Left hindlimb (tissue), 1 donor: Measurements from ENCODE around the gene LDB2.

Source experiments
- DNase-seq: peaks from one replicate; pipeline ENCODE4 v3.0.0-alpha.2; 2018

LDB2 gene

DNA sequence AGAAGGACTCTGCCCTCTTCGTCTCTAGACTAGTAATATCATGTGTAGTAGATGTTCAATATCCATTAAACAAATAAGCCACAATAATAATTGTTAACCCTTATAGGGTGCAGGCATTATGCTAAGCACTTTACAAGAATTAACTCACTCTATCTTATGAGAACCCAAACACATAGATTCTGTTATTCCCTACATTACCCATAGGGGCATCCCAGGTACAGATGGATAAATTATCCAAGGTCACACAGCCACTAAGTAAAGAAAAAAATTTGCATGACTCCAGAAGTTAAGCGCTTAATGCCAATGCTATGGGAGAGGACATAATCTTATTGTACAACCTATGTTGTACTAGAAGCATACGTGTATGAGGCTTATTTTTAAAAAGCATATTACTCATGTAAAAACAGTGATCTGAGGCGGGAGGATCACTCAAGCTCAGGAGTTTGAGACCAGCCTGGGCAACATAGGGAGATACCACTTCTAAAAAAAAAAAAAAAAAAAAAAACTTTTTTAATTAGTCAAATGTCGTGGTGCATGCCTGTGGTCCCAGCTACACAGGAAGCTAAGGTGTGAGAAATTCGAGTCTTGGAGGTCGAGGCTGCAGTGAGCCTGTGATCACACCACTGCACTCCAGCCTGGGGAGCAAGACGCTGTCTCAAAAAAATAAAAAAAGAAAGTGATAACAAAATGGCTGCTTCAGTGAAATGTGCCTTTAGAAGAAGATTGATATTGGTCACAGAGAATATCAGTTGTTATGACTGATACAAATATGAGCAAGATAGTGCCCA, 13.6 kb downstream of the LDB2 start:
- no peak for DNase-seq

DNA sequence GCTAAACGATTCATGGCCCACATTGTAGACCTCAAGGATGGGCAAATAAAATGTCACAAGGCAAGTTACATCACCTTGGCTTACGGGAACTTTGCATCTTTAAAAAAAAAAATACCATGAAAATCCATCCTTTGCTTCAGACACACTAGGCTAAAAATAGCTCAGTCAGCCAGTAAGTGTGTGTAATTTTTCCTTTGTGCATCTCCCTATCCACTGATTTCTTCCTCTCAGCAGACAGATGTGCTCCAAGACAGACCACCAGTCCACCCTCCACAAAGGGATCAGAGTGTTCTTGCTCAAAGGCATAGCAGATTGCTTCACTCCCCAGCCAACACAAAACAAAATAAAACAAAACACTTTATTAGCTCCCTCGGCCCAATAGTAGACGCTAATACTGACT, 14.6 kb downstream of the LDB2 start:
- no peak for DNase-seq

DNA sequence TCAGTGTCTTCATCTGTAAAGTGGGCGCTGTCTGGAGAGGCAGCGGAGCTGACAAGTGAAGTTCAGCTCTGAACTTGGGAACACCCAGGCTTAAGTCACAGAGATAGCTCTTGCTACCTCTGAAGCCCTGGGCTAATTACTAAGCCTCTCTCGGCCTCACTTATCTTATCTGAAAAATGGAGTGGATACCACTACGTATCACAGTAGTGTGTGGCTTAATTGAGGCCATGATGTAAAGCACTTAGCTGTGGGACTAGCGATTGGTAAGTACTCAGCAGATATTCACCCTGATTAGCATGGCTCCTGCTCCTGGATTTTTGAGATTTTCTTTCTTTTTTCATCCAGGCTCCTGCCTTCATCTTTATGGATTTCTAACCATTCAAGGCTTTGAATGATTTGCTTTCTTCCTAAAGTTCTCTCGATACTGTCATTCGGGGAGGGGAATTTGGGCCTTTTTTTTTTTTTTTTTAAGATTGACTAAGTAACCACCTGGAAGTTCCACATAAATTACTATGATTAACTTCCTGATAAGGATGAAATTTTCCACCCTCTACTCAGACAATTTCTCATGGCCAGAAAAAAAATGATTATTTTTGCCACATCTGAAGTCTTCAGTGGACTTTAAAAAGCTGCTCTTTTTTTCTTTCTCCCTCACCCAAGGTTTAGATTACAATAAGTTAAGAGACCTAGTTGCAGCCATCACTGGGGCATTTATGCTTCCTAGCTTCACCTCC, 17.1 kb downstream of the LDB2 start:
- DNase-seq = no peak

DNA sequence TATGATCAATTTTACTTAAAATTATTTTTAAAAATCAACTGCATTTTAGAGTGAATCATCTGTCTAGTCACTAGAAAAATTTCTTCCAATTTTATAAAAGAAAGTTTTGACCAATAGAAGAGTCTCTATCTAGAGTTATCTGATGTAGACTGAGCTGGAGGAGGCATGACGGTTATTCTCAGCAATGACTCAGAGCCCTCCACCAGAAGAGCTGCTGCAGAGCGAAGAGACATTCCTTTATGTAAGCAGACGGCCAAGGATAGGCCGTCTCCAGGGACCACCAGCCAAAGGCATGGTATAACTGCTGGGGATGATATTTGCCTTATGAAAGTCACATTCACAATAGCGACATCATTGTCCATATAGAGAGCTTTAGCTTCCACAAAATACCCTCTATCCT, 23.0 kb downstream of the LDB2 start:
- no peak for DNase-seq

DNA sequence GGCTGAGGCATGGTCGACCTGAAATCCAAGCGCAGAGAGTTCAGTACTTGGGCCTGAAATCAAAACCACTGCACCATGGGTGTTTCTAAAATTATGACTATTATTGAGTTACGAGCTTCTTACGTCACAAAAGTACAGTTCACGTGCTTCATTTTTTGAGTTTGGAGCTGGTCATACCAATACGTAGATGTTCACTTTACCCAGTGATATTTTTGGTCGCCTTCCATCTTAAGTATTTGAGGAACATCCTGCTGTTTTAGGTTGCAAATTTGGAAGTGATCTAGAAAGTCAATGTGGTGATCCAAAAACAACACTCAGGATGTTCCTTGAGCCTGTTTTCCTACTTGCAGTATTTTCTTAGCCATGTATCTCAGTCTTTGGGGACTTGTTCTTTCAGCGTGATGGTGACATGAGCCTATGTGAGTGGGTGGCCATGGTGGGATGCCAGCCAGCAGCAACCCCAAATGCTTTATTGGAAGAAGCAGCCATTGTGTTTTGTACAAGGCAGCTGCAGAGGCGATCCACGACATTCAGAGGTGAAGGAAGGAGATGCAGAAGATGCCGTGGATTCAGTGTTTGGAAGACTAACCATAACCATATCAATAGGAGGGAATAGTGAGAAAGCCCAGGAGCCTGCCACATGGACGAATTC, 28.7 kb downstream of the LDB2 start:
- no peak for DNase-seq

DNA sequence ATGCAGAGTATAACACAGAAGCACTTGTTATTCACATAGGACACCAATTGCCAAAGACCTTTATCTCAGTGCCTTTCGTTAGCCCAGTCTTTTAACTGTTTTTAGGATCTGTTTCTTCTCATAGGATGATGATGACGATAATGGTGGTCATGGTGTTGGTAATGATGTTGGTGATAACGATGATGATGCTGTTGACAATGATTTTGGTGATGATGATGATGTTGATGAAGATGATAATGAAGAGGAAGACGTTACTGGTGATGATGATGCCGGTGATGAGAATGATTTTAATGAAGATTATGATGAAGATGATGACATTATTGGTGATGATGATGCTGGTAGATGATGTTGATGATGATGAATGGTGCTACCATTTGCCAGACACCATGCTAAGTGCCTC, 29.8 kb downstream of the LDB2 start:
- DNase-seq = no peak

DNA sequence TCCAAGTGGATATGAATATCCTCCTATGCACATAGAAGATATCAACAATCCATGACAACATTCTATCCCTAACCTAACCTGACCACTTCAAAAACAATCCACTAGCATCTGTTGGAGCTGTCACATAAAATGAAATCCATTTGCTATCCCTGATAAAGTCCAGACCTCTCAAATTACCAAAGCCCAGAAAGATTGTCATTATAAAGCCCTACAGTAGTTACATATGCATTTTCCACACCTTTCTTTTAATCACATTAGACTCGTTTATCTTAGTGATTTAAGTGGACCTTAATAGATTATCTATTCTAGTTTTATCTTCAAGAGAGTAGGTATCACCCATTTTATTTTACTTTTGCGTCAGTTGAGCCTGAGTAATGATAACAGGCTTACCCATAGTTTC, 30.6 kb downstream of the LDB2 start:
- DNase-seq = no peak

DNA sequence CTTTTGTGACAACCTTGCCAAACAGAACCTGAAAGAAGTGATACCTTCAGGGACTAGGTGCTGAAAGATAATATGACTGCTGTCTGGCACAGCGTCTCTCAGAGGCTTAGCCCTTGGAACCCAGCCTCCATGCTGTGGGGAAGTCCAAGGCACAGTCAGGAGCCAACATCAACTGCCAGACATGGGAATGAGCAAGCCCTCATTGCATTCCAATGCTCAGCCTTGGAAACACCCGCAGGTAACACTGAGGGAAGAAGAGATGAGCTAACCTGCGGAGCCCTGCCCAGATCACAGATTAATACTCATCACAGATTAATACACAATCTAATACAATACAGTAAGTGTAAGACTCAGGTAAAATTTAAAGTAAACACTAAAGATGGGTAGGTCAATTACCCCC, 31.5 kb downstream of the LDB2 start:
- no peak for DNase-seq

DNA sequence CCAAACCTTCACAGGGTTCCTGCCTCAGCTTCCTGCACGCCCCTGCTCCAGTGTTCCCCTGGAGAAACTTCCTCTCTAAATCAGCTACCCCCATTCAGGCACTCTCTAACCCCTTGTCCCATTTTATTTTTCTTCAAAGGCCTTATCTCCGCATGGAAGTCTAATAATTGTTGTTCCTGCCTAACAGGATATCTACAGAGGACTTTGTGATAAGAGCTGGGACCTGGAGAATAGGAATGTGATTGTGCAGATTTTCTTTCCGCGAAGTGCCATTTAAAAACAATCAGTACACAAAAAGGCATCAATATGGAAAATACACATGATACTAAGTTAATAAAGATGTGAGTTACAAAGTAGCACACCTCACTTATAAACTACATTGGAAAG, 32.6 kb downstream of the LDB2 start:
- DNase-seq = no peak

DNA sequence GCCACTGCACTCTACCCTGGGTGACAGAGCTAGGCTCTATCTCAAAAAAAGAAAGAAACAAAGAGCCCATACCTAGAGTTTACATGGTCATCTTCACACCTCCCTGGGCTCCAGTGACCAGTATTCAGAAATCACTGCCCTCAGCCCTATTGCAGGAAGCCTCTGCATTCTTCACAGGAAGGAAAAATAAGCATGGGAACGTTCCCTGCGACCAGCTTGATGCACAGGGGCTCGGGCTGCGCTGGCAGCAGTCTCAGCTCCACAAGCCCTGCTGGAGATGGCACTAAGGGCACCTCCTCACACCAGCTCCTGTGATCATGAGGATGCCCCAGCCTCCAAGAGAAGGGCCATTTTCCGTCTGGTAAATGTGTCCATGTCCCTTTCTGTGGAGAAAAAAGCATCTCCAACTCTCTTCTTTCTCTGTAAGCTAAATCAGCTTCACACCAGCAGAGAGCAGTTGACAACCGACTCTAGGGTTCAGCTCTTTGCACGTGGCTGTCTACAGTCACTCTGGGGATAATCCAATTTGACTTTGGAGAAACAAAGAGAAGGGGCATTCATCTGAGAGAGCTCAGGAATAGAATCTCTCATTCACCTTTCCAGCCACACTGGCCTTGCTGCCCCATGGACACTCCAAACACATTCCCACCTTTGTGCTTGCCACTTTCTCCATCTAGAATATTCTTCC, 33.1 kb downstream of the LDB2 start:
- no peak for DNase-seq

DNA sequence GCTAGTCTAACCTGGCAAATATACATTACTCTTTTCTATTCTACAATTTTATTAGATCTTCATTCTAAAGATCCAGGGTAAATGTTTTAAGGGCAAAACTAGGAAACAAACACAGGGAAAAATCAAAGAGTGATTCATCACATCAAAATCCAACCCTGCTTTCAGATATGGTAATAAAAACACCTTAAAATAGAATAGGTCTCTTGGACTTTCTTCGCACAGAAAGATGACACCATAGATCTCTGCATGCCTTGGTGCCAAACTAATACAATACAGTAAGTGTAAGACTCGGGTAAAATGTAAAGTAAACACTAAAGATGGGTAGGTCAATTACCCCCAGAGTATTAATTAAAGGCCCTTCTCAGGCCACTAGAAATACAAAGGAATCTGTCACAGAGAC, 34.2 kb downstream of the LDB2 start:
- DNase-seq = no peak

DNA sequence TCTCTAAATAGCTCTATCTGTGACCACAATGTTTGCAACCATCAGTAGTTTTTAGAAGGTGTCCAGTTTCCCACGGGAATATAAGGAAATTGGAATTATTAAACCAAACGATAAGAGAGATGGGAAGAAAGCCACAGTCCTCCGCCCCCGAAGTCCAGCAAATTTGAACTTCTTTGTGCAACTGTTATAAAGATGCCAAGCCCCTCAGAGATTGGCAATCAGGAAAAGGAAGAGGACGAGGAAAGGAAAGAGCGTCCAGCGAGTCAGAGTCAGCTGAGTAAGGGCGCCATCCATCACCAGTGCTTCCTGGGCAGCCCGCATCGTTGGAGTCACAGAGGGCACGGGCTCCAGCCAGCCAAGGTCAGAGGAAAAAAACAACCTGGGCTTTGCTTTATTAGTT, 35.7 kb downstream of the LDB2 start:
- no peak for DNase-seq

DNA sequence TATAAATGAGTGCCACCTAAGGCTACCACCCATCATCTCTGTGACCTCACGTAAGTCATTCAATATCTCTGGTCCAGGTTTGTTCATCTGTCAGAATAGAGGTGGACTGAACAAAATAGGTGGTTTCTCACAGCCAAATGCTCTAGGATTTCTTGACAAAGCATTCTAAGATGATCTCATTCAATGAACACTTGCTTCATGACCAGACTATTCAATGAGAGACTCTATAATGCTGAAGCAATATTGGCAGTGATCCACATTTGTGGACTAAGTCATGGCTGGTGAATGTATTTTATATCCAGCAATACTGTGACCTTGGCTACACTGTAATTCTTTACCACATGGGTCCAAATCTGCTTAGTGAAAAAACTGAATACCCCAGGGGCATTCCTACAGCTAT, 37.9 kb downstream of the LDB2 start:
- no peak for DNase-seq

DNA sequence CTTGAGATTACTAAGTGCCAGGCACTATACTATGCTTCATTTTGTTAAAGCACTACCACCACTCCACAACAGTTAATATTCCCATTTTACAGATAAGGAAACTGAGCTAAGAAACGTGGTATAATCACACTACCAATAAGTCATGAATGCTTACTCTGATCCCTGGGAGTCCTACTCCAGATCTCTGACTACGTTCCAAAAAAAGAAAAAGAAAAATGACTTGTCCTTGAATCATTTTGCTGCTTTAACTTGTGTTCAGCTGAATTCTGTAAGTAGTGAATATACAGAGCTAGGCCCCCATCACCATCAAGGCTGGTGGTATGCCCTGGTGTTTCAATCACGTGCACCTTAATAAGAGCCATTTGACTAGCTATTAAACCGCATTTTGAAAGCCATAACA, 39.4 kb downstream of the LDB2 start:
- no peak for DNase-seq

DNA sequence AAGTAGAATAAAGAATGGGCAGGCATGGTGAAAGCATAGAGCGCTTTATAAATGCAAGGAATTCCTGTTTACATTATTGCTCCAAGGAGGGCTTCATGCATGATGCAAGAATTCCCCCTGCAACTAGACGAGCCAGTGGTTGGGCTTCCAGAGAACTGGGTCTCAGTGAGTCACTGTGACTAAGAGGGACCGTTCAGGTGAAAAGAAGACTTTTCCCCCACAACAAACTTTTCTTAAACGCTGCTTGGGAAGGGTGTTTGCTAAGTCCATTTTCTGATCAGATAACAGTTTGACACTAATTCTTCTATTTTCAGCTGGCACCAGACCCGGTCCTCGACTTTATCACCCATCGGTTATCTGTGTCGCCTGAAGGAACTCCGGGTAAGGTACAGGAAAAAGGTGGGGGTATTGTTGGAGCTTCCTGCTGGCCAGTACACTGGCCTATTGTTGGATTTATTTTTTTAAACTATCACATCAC, 40.1 kb downstream of the LDB2 start:
- DNase-seq = no peak

DNA sequence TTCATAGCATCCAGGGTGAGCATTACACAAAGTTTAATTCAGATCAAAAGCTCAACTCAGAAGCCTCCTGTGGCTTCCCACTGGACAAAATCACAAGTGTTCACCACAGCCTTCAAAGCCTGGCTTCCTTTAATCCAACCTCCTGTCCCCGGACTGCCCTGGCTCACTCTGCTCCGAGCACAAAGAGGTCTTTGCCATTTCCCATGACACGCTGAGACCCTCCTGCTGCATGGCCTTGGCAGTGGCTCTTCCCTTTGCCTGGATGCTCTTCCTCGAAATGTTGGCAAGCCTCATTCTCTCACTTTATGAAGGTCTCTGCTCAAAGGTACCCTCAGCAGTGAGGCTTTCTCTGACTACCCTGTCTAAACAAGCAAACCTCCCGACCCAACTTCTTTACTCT, 41.0 kb downstream of the LDB2 start:
- DNase-seq = no peak

DNA sequence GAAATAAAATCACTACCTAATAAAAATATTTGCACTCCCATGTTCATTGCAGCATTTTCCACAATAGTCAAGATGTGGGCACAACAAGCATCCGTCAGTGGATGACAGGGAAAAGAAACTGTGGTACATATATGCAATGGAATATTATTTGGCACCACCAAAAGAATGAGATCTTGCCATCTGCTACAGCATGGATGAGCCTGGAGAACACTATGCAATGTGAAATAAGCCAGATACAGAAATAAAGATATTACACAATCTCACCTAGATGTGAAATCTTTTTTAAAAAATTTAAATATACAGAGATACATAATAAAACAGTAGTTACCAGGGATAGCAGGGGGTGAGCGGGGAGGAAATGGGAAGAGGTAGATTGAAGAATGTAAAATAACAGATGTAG, 44.8 kb downstream of the LDB2 start:
- DNase-seq = no peak

DNA sequence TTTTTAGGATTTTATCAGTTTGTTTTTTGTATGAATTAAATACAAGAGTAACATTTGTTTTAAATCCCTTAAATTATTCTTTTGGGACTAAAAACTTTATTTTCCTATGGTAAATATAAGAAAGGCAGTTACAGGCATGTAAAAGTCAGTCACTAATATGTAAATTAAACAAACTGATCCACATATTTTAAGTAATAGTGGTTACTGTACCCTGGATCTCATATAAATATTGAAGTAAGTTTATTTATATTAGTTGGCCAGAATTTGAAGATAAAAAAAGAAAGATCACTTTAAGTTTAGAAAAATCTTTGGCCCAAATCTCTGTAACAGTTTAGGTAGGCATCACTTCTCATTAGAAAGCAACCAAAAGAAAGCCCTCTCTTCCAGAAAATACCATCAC, 45.8 kb downstream of the LDB2 start:
- DNase-seq = no peak

DNA sequence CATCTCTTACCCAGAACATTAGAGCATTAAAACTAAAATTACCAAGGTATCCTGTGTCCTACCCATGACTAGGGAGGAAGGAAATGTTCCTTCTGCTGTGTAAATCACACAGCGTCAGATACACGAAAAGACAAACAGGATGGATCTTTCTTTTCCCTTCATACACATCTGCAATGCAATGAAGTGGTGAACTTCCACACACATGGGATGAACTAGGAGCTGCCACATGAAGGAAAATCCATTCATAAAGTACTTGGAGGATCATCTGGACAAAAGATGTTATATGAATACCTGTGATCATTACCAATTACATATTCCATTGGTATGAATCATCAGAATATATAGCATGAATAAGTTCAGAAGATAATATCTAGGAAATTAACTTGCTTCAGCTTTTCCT, 46.2 kb downstream of the LDB2 start:
- DNase-seq = no peak

DNA sequence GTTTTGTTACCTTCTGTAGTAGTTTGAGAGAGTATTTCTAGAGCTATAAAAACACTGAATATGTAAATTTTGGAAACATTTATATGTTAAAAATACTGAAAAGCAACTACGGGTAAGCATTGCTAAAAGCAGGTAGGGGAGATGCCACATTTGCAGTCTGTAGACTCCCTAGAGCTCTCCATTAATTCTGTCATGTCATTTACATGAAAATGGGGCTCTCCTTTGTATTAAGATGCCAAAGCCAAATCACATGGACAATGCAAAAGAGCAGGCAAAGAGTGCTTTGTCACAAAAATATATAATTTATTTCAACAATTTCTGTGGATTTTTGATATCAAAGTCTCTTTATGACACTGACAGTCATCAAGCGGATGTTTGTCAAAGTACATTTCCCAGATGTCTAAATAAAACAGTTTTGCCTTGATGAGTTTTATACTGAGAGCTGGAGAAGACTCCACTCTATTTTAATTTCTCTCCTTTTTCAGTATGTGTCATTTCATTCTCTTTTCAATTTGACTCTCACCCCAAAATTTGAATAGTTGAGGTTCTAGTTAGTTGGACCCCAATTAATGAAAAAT, 51.8 kb downstream of the LDB2 start:
- no peak for DNase-seq

DNA sequence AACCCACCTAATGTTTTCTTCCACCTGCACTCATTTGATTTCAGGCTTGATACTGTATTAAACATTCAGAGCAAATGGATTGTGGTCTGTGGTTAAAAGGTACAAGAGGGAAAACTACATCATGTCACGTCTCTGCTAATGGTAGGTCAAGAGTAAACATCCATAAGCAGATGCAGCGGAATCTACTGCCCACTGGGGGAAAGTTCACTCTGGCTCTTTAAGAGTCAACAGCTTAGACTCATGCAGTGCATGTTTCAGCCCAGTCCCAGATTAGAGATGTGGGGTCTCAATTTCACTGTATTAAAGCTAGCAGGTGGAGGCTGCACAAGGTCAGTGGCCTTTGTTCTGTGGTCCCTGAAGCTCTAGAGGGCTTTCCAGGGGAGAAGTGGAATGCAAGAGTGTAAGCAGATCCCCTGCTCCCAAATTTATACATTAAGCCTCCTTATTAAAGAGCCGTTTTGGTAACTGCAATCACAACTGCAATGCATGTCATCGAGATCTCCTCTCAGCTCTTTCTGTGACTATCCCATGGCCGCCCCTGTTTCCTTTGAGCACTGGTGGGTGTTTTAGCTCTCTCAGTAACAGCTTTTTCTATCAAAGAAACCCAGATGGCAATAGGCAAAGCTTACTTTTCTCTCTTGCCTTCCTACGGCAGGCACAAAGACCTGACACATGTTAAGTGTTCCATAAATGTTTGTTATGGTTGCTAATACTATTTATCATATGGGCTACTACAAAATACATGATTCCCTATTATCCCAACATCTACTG, 53.4 kb downstream of the LDB2 start:
- no peak for DNase-seq

DNA sequence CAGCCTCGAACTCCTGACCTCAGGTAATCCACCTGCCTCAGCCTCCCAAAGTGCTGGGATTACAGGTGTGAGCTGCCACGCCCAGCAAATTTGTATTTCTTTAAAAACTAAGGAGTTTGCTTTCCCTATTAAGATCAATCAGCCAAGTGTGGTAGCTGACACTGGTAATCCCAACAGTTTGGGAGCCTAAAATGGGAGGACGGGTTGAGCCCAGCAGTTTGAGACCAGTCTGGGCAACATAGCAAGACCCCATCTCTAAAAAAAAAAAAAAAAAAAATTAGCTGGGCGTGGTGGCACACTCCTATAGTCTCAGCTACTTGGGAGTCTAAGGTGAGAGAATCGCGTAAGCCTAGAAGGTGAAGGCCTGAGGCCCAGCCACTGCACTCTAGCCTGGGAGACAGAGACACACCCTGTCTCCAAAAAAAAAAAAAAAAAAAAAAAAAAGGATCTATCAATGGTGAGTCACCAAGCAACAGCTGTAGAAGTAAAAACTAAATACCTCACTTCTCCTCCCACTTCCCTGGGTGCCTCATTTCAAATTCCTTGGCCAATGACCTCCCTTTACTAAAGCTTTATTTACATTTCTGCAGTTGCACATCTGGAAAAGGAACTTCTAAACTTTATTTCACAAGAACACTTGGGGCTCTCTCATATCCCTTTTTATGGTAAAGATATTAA, 54.5 kb downstream of the LDB2 start:
- DNase-seq = no peak
